MCF 10A (cell line): ENCODE results near the gene XIAP. TPM values are rescaled to one million over a fixed set of nuclear protein-coding genes. Genes with fewer than 3 reads are reported as not detected.
"Not testable (repeated sequence)": the region's sequence is repeated elsewhere in the genome, so short reads cannot be mapped to it uniquely, and the experiment has no call there.

ENCODE experiments used
- BruUV-seq: library from RNA; stranded (reverse); fragments of 400-500 nt; replicated peaks from 2 replicates; lab custom pipeline; 2021; lab: Mats Ljungman, UMichigan
- CTCF ChIA-PET: fragments of 300-600 bp; sonication (Branson Sonifier 250); formaldehyde crosslinking; extraction: SDS; loops from one replicate; lab custom pipeline; 2021; ENCODE audit warnings: antibody characterized with exemption, inconsistent platforms; lab: Yijun Ruan, JAX
- POLR2A ChIA-PET: fragments of 300-600, 350-650 bp; sonication (Branson Sonifier 250); formaldehyde crosslinking; extraction: SDS; loops from one replicate; lab custom pipeline; 2020; ENCODE audit warnings: antibody characterized with exemption, inconsistent platforms; lab: Yijun Ruan, JAX
- DNase-seq: peaks from one replicate; pipeline ENCODE4 v3.0.0-alpha.2; 2018; ENCODE audit not compliant: unreplicated experiment
- H3K27ac Mint-ChIP-seq: one replicate; pipeline ENCODE4 v1.8.0; 2022; ENCODE audit warnings: mild to moderate bottlenecking, low read depth, mixed read lengths; ENCODE audit not compliant: unreplicated experiment
- H3K27me3 Mint-ChIP-seq: one replicate; pipeline ENCODE4 v1.8.0; 2022; ENCODE audit warnings: mixed read lengths; ENCODE audit not compliant: insufficient read depth, unreplicated experiment
- H3K36me3 Mint-ChIP-seq: one replicate; pipeline ENCODE4 v1.8.0; 2022; ENCODE audit warnings: mild to moderate bottlenecking, moderate library complexity, mixed read lengths; ENCODE audit not compliant: insufficient read depth, unreplicated experiment
- H3K4me1 Mint-ChIP-seq: one replicate; pipeline ENCODE4 v1.8.0; 2022; ENCODE audit warnings: mixed read lengths; ENCODE audit not compliant: insufficient read depth, unreplicated experiment
- H3K4me3 Mint-ChIP-seq: one replicate; pipeline ENCODE4 v1.8.0; 2022; ENCODE audit warnings: mild to moderate bottlenecking, moderate library complexity, mixed read lengths; ENCODE audit not compliant: unreplicated experiment
- H3K9me3 Mint-ChIP-seq: one replicate; pipeline ENCODE4 v1.8.0; 2022; ENCODE audit warnings: mixed read lengths; ENCODE audit not compliant: unreplicated experiment
- intact Hi-C: fragments of 100-400 bp; cut with micrococcal nuclease; formaldehyde crosslinking; loops from 2 replicates; pipeline ENCODE4 v1.14.1; 2022
- total RNA-seq: library from RNA; stranded (reverse); gene quantifications from 2 replicates; pipeline ENCODE4 v1.2.3, GENCODE V29; 2022
- TF ChIP-seq, protein P1 (sequence below): fragments of 200-600 bp; IDR thresholded peaks from one replicate; pipeline ENCODE4 v1.8.0; 2022; ENCODE audit warnings: antibody characterized with exemption, mild to moderate bottlenecking; ENCODE audit not compliant: unreplicated experiment

Gene XIAP
- total RNA-seq, 1 experiment from 2014 or later: 62.9 TPM

DNA sequence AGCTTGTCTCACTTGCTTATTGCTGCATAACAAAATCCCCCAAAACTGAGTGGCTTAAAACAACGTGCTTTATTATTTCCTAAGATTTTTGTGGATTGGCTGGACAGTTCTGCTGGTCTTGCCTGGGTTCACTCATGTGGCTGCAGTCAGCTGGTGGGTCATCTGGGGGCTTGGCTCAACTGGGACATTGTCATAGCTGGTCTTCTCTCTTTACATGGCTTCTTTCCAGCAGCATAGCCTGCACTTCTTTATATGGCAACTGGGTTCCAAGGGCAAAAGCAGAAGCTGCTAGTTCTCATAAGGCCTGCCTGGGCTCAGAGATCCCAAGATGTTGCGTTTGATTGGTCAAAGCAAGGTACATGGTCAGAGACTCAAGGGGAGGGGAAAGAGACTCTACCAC, 68.0 kb downstream of the XIAP start:
- DNase-seq: no peak
- Mint-ChIP-seq H3K36me3 (no peaks in the 10 kb centered on the region), H3K4me3 (no peak overlapping the region), H3K27me3 (no peaks in the 10 kb centered on the region), H3K27ac (no peak overlapping the region), H3K4me1 (no peaks in the 10 kb centered on the region), H3K9me3 (peaks cover 9% of the 10 kb centered on the region)
- ChIA-PET CTCF (interaction anchor here (0.7 to 1.3 kb wide), 2 partner anchors 27 to 295 kb away, joined by 3 to 4 read pairs; no protein-coding TSS in a partner anchor), POLR2A (interaction anchor here (0.7 to 0.9 kb wide), 2 partner anchors 32 to 503 kb away, joined by 4 to 5 read pairs; no protein-coding TSS in a partner anchor)
- BruUV-seq: no TSS peak
- TF ChIP-seq, protein P1, sequence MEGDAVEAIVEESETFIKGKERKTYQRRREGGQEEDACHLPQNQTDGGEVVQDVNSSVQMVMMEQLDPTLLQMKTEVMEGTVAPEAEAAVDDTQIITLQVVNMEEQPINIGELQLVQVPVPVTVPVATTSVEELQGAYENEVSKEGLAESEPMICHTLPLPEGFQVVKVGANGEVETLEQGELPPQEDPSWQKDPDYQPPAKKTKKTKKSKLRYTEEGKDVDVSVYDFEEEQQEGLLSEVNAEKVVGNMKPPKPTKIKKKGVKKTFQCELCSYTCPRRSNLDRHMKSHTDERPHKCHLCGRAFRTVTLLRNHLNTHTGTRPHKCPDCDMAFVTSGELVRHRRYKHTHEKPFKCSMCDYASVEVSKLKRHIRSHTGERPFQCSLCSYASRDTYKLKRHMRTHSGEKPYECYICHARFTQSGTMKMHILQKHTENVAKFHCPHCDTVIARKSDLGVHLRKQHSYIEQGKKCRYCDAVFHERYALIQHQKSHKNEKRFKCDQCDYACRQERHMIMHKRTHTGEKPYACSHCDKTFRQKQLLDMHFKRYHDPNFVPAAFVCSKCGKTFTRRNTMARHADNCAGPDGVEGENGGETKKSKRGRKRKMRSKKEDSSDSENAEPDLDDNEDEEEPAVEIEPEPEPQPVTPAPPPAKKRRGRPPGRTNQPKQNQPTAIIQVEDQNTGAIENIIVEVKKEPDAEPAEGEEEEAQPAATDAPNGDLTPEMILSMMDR: no peak
- intact Hi-C loops: no loop called here

GRCh38 chrX:123932055-123932454, 72.2 kb downstream of the XIAP start:
- DNase-seq, H3K27ac Mint-ChIP-seq, H3K36me3 Mint-ChIP-seq, BruUV-seq, H3K27me3 Mint-ChIP-seq, H3K4me3 Mint-ChIP-seq, intact Hi-C loops, H3K4me1 Mint-ChIP-seq, CTCF ChIA-PET, POLR2A ChIA-PET: not testable (repeated sequence)
- H3K9me3 Mint-ChIP-seq: peaks cover 17% of the 10 kb centered on the region

GRCh38 chrX:123943074-123943473, 83.2 kb downstream of the XIAP start:
- ChIA-PET CTCF (no interaction called here), POLR2A (no interaction called here)
- H3K36me3 Mint-ChIP-seq: no peaks in the 10 kb centered on the region
- TF ChIP-seq, protein P1: no peak
- H3K9me3 Mint-ChIP-seq: no peaks in the 10 kb centered on the region
- H3K4me1 Mint-ChIP-seq: no peaks in the 10 kb centered on the region
- no peaks in the 10 kb centered on the region for H3K27me3 Mint-ChIP-seq
- no peak for DNase-seq
- intact Hi-C loops: no loop called here
- BruUV-seq: no TSS peak
- no peak overlapping the region for H3K27ac Mint-ChIP-seq
- H3K4me3 Mint-ChIP-seq: no peak overlapping the region

- no peak for DNase-seq
- no peaks in the 10 kb centered on the region for H3K36me3 Mint-ChIP-seq
- no TSS peak for BruUV-seq
- CTCF ChIA-PET: no interaction called here
- H3K27me3 Mint-ChIP-seq: no peaks in the 10 kb centered on the region
- no peak overlapping the region for H3K27ac Mint-ChIP-seq
- no peaks in the 10 kb centered on the region for H3K9me3 Mint-ChIP-seq
- intact Hi-C loops: no loop called here
- TF ChIP-seq, protein P1: no peak
- H3K4me1 Mint-ChIP-seq: no peaks in the 10 kb centered on the region
- H3K4me3 Mint-ChIP-seq: no peak overlapping the region
- POLR2A ChIA-PET: no interaction called here
These were observed 83.6 kb downstream of the XIAP start for GRCh38 chrX:123943488-123943887.

DNA sequence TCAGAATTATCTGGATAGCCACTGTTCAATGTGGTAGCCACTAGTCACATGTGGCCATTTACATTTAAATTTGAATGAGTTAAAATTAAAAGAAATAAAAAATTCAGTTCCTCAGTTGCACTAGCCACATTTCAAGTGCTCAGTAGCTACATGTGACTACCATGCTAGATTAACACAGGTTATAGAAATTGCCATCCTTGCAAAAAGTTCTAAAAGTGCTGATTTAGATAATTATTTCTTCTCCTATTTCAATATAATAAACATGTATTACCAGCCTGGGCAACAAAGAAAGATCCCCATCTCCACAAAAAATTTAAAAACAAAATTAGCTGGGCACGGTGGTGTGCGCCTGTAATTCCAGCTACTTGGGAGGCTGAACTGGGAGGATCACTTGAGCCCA, 90.0 kb downstream of the XIAP start:
- Mint-ChIP-seq H3K27me3 (no peaks in the 10 kb centered on the region), H3K4me1 (no peaks in the 10 kb centered on the region), H3K4me3 (no peak overlapping the region), H3K9me3 (no peaks in the 10 kb centered on the region), H3K36me3 (no peaks in the 10 kb centered on the region), H3K27ac (no peak overlapping the region)
- DNase-seq: no peak
- intact Hi-C loops: no loop called here
- TF ChIP-seq, protein P1: no peak
- ChIA-PET POLR2A (no interaction called here), CTCF (no interaction called here)
- no TSS peak for BruUV-seq
